Ureter (tissue), 1 donor: ENCODE data around the gene PRKCA. TPM values are rescaled to one million over a fixed set of nuclear protein-coding genes. Genes with fewer than 3 reads are reported as not detected.

Source experiments
- DNase-seq: peaks from one replicate; pipeline ENCODE4 v3.0.0-alpha.2; 2020; ENCODE audit warnings: low spot score
- total RNA-seq: library from RNA; stranded (reverse); gene quantifications from one replicate; pipeline ENCODE4 v1.2.4, GENCODE V29; 2023
- donor health status: DM: yes; HTN: yes; CAD: no.

The PRKCA gene
- total RNA-seq, 1 donor from 2014 or later = 58.1 TPM

- DNase-seq = no peak
Measured at GRCh38 chr17:66543526-66543925, 241.1 kb downstream of the PRKCA start.

- no peak for DNase-seq
Measured at GRCh38 chr17:66545918-66546317, 243.5 kb downstream of the PRKCA start.

- no peak for DNase-seq
Measured at GRCh38 chr17:66547151-66547865, 244.9 kb downstream of the PRKCA start.

- no peak for DNase-seq
Measured at GRCh38 chr17:66548158-66548557, 245.7 kb downstream of the PRKCA start.

- DNase-seq = no peak
Measured at GRCh38 chr17:66548659-66549310, 246.4 kb downstream of the PRKCA start.

- no peak for DNase-seq
Measured at GRCh38 chr17:66549311-66549704, 246.9 kb downstream of the PRKCA start.

- no peak for DNase-seq
Measured at GRCh38 chr17:66549731-66550207, 247.4 kb downstream of the PRKCA start.

- DNase-seq = no peak
Measured at GRCh38 chr17:66551839-66552238, 249.4 kb downstream of the PRKCA start.

- no peak for DNase-seq
Measured at GRCh38 chr17:66552371-66552770, 250.0 kb downstream of the PRKCA start.

GRCh38 chr17:66555605-66556004 is 253.2 kb downstream of the PRKCA start:
- no peak for DNase-seq

- no peak for DNase-seq
Measured at GRCh38 chr17:66557200-66557599, 254.8 kb downstream of the PRKCA start.

GRCh38 chr17:66557886-66558285 is 255.5 kb downstream of the PRKCA start:
- DNase-seq = peak; percentile 18

- peak; percentile 17 for DNase-seq
Measured at GRCh38 chr17:66560691-66561090, 258.3 kb downstream of the PRKCA start.

- DNase-seq = no peak
Measured at GRCh38 chr17:66562119-66562518, 259.7 kb downstream of the PRKCA start.

- peak; percentile 26 for DNase-seq
Measured at GRCh38 chr17:66564992-66565465, 262.6 kb downstream of the PRKCA start.

- DNase-seq = peak; percentile 80
Measured at GRCh38 chr17:66567234-66568170, 265.1 kb downstream of the PRKCA start.

GRCh38 chr17:66569572-66569971 is 267.2 kb downstream of the PRKCA start:
- no peak for DNase-seq

GRCh38 chr17:66570447-66571195 is 268.2 kb downstream of the PRKCA start:
- DNase-seq = peak; percentile 27

- DNase-seq = no peak
Measured at GRCh38 chr17:66571745-66572144, 269.3 kb downstream of the PRKCA start.

- no peak for DNase-seq
Measured at GRCh38 chr17:66573078-66573477, 270.7 kb downstream of the PRKCA start.

- DNase-seq = no peak
Measured at GRCh38 chr17:66574123-66574522, 271.7 kb downstream of the PRKCA start.
